ENCODE results near the gene OPCML.

Gene OPCML

GRCh38 chr11:132589791-132590190 is 942.5 kb downstream of the OPCML start:
- no peak overlapping the region for H3K27ac ChIP-seq
- no peak for TF ChIP-seq CTCF (conservative IDR thresholded peaks at IDR 0.05)

GRCh38 chr11:132588366-132588765 is 943.9 kb downstream of the OPCML start:
- TF ChIP-seq CTCF (conservative IDR thresholded peaks at IDR 0.05) = no peak
- no peak overlapping the region for H3K27ac ChIP-seq

GRCh38 chr11:132587716-132588115 is 944.6 kb downstream of the OPCML start:
- no peak overlapping the region for H3K27ac ChIP-seq
- no peak for TF ChIP-seq CTCF (conservative IDR thresholded peaks at IDR 0.05)

GRCh38 chr11:132586801-132587200 is 945.5 kb downstream of the OPCML start:
- TF ChIP-seq CTCF (conservative IDR thresholded peaks at IDR 0.05) = peak; percentile 74
- H3K27ac ChIP-seq = 0 out of 2 replicates have a peak overlapping the region, but pooled peaks have one; percentile 0

DNA sequence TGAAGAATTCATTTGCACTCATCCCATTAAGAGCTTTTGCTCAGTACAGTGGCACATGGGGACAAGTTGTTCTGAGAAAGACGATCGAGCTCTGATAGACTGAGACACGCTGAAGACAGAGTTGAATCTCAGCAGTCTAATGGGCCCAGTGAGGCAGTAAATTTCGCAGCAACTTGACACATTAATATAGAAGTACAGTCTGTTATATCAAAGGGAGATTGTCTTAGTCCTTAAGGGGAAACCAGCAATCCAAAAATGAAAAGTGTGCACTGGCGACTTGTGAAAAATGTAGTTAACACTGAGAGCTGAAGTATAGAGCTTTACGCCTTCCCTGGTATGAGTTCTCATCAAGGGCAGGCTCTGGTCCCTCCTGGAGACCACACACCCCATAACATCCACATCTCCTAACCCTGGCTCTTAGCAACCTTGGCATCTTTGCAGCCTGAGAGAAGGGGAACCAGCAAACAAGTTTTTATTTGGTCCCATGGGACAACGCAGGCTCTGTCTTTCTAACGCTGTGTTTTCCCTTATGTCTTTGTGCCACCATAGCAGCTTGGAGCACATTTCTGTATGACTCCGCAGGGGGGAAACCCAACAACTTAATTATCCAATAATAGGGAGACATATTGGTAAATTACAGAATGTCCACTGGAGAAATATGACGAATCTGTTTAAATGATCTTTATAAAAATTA is 952.5 kb downstream of the OPCML start:
- no peak for TF ChIP-seq CTCF (conservative IDR thresholded peaks at IDR 0.05)

DNA sequence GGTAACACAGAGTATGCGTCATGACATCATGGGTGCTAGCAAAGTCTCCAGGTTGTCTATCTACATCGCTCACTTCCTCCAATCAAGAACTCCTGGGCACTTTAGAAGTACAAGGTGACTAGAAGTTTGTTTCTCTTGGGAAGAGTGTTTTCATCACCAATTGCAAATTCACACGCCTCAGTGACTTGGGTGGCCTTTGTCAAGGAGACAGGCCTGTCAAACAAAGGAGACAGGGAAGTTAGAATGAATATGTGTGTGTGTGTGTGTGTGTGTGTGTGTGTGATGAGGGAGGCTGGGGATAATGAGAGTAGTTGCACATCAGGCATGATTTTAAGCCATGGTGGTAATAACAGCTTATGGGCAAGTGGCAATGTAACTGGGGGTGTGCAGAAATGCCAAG is 953.2 kb downstream of the OPCML start:
- TF ChIP-seq CTCF (conservative IDR thresholded peaks at IDR 0.05) = no peak
- no peak overlapping the region for H3K27ac ChIP-seq

More for the DNA sequence above, 952.5 kb downstream of the OPCML start:
- H3K27ac ChIP-seq = no peak overlapping the region

DNA sequence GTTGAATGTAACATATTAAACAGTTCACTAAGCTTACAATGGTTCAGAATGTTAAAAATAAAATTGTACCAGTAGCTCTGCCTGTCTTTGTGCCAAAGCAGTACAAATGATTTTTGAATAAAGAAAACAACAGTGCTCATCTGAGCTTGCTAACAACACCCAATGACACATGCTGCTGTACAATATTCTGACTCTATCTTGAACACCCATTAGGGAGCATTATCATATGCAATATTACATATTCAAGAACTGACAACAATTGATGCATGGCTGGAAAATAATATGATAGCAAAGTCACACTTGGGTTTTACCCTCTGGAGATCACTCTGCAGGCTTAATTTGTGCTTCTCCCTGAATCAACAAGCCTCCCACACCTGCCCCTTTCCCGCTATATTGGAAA is 953.7 kb downstream of the OPCML start:
- no peak overlapping the region for H3K27ac ChIP-seq
- TF ChIP-seq CTCF (conservative IDR thresholded peaks at IDR 0.05) = no peak

Data from VCaP (cell line).